ENCODE results near the gene LRIG1. TPM values are rescaled to one million over a fixed set of nuclear protein-coding genes. Genes with fewer than 3 reads are reported as not detected.
A peak's percentile ranks its signal among the peaks of the same experiment; 100 is the strongest.

Gene LRIG1
- total RNA-seq, 1 donor from 2014 or later, result 178 TPM

- peak overlapping the region; percentile 9 for H3K4me3 Mint-ChIP-seq
- no peaks in the 10 kb centered on the region for H3K9me3 Mint-ChIP-seq
- H3K27ac Mint-ChIP-seq (ENCODE audit: unreplicated experiment), result peak overlapping the region; percentile 94
- H3K36me3 Mint-ChIP-seq (ENCODE audit: low read depth), result peaks cover 7% of the 10 kb centered on the region
- H3K4me1 Mint-ChIP-seq, result peaks cover 78% of the 10 kb centered on the region
- DNase-seq (ENCODE audit: low read depth, low spot score), result no peak
- TF ChIP-seq CTCF (conservative IDR thresholded peaks at IDR 0.05), result no peak
- H3K27me3 Mint-ChIP-seq (ENCODE audit: low read depth), result no peaks in the 10 kb centered on the region
Observed at GRCh38 chr3:66453651-66454463, 47.0 kb downstream of the LRIG1 start.

GRCh38 chr3:66452303-66453011 lies 48.4 kb downstream of the LRIG1 start:
- no peak overlapping the region for H3K27ac Mint-ChIP-seq (ENCODE audit: unreplicated experiment)
- DNase-seq (ENCODE audit: low read depth, low spot score), result no peak
- TF ChIP-seq CTCF (conservative IDR thresholded peaks at IDR 0.05), result no peak
- peaks cover 12% of the 10 kb centered on the region for H3K36me3 Mint-ChIP-seq (ENCODE audit: low read depth)
- no peaks in the 10 kb centered on the region for H3K9me3 Mint-ChIP-seq
- peak overlapping the region; percentile 7 for H3K4me3 Mint-ChIP-seq
- peaks cover 85% of the 10 kb centered on the region for H3K4me1 Mint-ChIP-seq
- H3K27me3 Mint-ChIP-seq (ENCODE audit: low read depth), result no peaks in the 10 kb centered on the region

GRCh38 chr3:66451766-66452165 lies 49.1 kb downstream of the LRIG1 start:
- Mint-ChIP-seq H3K36me3 (ENCODE audit: low read depth) (peaks cover 9% of the 10 kb centered on the region), H3K27ac (ENCODE audit: unreplicated experiment) (peak overlapping the region; percentile 27), H3K27me3 (ENCODE audit: low read depth) (no peaks in the 10 kb centered on the region), H3K4me1 (peaks cover 80% of the 10 kb centered on the region), H3K9me3 (no peaks in the 10 kb centered on the region), H3K4me3 (peak overlapping the region; percentile 7)
- TF ChIP-seq CTCF (conservative IDR thresholded peaks at IDR 0.05), result no peak
- no peak for DNase-seq (ENCODE audit: low read depth, low spot score)

- Mint-ChIP-seq H3K27me3 (ENCODE audit: low read depth) (no peaks in the 10 kb centered on the region), H3K4me1 (peaks cover 81% of the 10 kb centered on the region), H3K9me3 (no peaks in the 10 kb centered on the region), H3K36me3 (ENCODE audit: low read depth) (peaks cover 7% of the 10 kb centered on the region), H3K4me3 (no peak overlapping the region), H3K27ac (ENCODE audit: unreplicated experiment) (no peak overlapping the region)
- no peak for DNase-seq (ENCODE audit: low read depth, low spot score)
- no peak for TF ChIP-seq CTCF (conservative IDR thresholded peaks at IDR 0.05)
Observed at GRCh38 chr3:66450390-66451022, 50.3 kb downstream of the LRIG1 start.

GRCh38 chr3:66449411-66449974 lies 51.3 kb downstream of the LRIG1 start:
- Mint-ChIP-seq H3K36me3 (ENCODE audit: low read depth) (peaks cover 7% of the 10 kb centered on the region), H3K4me1 (peaks cover 79% of the 10 kb centered on the region), H3K27me3 (ENCODE audit: low read depth) (no peaks in the 10 kb centered on the region), H3K4me3 (no peak overlapping the region), H3K27ac (ENCODE audit: unreplicated experiment) (no peak overlapping the region), H3K9me3 (no peaks in the 10 kb centered on the region)
- no peak for DNase-seq (ENCODE audit: low read depth, low spot score)
- no peak for TF ChIP-seq CTCF (conservative IDR thresholded peaks at IDR 0.05)
